NCI-H1436 (cell line): ENCODE data around the gene TRIM13.
A peak's percentile ranks its signal among the peaks of the same experiment; 100 is the strongest.
"Not testable (repeated sequence)": the region's sequence is repeated elsewhere in the genome, so short reads cannot be mapped to it uniquely, and the experiment has no call there.

Experiments
- DNase-seq: peaks from one replicate; lab custom pipeline; 2025; lab: John Stamatoyannopoulos, UW

TRIM13 gene, protein sequence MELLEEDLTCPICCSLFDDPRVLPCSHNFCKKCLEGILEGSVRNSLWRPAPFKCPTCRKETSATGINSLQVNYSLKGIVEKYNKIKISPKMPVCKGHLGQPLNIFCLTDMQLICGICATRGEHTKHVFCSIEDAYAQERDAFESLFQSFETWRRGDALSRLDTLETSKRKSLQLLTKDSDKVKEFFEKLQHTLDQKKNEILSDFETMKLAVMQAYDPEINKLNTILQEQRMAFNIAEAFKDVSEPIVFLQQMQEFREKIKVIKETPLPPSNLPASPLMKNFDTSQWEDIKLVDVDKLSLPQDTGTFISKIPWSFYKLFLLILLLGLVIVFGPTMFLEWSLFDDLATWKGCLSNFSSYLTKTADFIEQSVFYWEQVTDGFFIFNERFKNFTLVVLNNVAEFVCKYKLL

DNA sequence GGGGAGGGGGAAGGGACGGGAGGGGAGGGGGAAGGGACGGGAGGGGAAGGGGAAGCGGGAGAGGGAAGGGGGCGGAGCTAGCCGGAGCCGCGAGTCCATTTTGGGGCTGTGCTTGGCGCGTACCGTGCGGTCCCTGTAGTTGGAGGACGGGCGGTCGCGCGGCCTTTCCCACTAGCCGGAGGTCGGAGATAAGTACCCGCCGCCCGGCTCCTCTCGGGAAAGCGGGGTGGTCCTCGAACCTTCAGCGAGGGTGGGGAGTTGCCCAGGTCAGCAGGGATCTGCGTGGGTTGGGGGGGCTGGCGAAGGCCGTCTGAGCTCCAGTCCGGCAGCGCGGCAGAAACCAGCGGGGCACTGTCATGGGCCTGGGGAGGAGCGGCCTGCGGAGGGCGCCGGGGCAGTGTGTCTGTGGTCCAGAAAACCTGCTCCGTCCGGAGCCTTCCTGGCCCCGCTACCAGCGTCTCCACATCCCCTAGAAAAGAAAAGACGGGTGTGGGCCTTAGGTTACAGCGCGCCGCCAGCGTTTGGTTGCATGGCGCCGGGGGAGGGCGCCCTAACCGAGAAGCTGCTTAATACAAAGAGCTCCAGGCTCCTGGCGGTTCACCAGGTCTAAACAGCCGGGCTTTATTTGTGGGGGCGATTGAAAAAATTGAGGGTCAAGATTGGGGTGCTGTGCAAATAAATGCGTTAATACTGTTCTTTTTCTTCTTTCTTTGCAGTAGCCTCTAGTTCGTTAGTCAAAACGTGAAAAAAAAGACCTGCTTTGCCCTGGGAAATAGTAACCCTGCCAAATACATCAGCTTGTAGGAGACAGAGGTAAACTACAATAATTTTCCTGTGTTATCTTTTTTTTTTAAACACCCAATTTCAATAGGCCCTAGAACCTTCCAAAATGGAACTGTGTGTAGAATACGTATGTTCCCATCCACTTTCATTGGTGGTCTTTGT, at the start of gene TRIM13:
Gene TRIM13 (plus strand): TSS at position 92 of the 945 bp plus-strand sequence. CDS start 14,899 bp downstream, outside the sequence.
- peak; percentile 78 for DNase-seq

DNA sequence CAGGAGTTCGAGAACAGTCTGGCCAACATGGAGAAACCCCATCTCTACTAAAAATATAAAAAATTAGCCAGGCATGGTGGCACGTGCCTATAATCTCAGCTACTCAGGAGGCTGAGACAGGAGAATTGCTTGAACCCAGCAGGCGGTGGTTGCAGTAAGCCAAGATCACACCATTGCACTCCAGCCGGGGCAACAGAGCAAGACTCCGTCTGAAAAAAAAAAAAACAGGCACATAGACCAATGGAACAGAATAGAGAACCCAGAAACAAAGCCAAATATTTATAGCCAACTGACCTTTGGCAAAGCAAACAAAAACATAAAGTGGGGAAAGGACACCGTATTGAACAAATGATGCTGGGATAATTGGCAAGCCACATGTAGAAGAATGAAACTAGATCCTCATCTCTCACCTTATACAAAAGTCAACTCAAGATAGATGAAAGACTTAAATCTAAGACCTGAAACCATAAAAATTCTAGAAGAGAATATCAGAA, 48.0 kb upstream of the TRIM13 start:
- not testable (repeated sequence) for DNase-seq

DNA sequence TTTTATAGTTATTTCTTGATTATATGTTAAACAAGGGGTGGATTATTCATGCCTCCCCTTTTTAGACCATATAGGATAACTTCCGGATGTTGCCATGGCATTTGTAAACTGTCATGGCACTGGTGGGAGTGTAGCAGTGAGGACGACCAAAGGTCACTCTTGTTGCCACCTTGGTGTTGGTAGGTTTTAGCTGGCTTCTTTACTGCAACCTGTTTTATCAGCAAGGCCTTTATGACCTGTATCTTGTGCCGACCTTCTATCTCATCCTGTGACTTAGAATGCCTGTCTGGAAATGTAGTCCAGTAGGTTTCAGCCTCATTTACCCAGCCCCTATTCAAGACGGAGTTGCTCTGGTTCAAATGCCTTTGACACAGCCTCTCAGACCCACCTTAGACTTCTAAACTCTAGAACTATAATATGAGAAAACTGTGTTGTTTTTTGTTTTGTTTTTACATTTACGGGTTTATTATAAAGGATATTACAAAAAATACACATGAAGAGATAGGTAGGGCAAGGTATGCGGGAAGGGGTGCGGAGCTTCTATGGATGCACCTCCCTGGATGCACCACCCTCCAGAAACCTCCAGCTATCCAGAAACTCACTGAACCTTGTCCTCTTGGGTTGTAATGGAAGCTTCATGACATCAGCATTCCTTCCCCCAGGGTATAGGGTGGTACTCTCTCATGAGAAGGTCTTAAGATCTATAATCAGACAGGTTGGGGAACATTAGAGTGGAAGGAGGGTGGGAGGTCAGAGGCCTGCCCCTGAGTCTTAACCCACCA, 44.9 kb upstream of the TRIM13 start:
- DNase-seq: no peak

DNA sequence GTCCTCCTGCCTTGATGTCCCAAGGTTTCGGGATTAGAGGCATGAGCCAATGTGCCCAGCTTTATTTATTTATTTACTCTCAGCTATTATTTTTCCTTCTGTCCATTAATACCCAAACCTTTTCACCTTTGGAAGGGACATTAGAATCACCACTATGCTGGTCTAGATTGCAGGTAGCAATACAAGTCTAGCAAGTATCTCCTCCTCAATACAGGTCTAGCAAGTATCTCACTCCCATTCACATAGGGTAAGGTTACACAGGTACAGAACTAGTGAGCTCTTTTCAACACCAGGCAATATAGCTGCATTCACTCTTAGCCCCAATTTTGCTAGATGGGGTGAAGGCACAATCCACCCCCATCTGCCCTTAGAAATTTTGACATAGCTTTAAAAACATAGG, 43.3 kb upstream of the TRIM13 start:
- DNase-seq: no peak

DNA sequence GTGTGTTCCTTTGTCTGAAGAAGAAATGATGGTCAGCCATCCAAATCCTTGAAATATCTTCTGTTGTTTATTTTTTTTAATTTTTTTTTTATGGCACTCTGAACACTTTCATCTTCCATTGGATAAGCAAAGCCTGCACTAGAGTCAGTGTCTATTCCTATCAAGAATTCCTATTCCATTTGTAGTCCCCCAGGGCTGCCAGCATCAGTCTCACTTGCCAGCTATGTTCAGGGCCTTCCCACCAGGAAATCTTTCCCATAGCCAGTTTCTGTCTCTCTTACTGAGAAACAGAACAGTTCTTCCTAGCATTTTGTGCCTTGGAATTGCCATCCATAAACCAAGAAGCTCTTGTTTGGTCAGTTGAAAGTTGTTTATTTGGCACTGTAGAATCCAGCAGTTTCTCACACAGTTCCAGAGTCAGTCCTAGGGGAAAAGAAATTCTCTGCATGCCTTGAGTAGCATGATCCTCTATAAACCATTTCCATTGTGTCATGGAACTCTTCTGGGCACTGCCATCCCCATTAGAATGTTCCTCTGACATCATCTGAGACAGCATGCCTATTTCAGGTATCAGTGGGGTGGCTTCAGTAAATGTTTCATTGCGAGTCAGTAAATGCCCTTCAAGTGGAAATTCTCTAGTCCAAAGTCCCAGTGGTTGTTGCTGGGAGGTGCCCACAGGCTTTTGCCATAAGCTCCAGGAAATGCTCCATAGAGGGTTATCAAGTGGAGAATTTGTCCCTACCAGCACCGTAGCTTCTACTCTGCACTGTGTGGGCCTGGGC, 42.0 kb upstream of the TRIM13 start:
- DNase-seq: no peak

DNA sequence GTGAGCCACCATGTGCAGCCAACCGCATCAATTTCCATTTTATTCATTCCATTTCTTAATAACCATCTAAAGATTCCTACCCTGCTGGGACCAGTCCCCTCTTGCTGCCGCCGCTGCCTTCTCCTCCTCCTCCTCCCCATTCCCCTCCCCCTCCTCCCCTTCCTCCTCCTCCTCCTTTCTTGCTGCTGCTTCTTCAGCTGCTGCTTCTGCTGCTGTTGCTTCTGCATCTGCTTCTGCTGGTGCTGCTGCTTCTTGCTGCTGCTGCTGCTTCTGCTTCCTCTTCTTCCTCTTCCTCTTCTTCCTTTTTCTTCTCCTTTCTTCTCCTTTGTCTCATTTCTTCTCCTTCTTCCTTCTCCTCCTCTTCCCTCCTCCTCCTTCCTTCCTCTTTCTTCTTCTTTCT, 40.7 kb upstream of the TRIM13 start:
- no peak for DNase-seq

DNA sequence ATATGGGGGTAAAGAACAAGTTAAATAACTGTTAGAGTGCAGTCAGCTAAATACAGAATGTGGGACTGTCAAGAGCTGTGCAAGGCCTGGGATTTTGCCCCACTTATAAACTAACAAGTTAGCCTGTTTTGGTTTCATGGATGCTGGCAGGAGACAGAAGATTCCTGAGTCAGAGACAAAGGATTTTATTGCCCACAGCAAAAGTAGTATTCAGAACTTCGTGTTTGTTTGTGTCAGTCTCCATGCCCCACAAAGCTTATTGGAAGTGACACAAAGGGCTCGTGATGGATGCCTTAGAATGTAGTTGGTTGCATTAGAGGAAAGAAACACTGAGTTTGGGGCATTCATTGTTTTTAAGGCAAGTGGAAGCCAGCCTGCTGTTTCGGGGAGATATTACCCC, 38.5 kb upstream of the TRIM13 start:
- DNase-seq: no peak

DNA sequence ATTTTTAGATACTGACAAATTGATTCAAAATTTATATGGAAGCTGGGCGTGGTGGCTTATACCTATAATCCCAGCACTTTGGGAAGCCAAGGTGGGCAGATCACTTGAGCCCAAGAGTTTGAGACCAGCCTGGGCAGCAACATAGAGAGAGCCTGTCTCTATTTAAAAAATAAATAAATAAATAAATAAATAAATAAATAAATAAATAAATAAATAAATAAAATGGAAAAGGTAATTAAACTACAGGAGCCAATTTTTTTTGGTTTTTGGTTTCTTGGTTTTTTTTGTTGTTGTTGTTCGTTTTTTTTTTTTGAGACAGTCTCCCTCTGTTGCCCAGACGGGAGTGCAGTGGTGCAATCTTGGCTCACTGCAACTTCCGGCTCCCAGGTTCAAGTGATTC, 29.4 kb upstream of the TRIM13 start:
- DNase-seq: no peak

DNA sequence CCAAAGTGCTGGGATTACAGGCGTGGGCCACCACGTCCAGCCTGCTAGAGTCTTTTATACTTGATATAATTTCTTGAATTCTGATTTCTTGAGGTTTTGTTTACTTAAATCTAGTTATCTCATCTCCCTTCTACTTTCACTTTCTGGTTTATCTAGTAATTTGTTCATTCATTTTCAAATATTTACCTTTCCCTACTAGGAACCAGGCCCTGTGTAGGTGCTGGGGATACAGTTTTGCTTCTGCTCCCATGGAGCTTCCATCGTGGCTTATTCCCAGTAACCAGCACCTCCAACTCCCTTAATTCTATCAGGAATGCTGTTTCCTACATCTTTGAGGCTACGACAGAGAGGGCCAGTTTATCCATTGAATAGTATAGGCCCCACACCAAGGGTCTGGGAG, 24.1 kb upstream of the TRIM13 start:
- DNase-seq: no peak

DNA sequence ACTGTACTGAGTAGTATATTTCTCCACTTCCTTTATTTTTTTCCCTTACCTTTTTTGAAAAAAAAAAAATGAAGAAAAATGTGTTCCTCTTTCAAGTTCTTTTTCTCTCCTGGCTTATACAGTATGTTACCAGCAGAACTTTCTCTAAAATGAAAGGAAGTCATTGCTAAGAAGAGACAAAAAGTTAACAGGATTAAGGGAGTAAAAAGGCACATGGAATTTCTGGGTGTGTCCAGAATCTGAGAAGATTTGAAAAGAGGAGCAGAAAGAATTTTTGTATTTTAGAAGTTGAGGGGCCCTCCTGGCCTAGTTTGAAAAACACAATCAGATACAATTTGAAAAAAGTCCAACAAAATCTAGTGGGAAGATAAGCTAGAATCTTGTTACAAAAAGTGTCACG, 21.0 kb upstream of the TRIM13 start:
- DNase-seq: no peak

DNA sequence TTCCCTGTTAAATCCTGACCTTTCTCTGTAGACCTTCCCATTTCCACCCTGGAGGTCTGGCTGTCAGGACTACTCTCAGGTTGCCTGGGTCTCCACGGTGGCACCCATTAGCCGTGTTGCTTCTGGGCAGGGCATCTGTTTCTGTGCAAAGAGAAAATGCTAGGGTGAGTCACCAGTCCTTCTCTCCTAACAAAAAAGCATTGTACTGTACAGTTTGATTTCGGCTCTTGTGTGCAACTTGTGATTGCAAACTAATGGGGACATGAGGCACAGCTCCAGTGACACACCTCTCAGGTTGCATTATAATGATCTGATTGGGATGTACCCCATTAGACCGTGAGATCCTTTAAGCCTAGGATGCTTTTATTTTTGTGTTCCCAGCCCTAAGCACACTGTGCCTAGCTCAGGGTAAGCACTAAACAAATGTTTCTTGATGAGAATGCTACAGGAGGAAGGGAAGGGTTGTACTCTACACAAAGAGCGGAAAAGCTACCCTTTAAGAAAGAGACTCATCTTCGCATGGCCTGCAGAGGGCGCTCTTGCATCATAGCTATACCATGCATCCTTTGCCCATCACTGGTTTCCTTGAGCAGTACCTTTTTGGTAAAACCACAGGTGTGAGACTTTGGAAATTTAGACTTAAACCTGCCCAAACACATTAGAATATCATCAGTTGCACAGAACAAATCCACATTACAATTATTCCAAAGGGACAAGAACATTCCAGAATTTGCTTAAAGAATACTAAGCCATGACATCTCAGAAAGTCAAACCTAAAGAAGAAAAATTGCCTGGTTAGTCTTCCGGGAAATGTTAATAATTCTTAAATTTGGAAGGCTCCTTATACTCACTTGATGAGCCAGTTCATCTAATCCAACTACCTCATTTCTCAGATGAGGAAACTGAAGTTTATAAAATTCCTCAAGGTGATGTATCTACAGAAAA, 20.3 kb upstream of the TRIM13 start:
- peak; percentile 52 for DNase-seq

DNA sequence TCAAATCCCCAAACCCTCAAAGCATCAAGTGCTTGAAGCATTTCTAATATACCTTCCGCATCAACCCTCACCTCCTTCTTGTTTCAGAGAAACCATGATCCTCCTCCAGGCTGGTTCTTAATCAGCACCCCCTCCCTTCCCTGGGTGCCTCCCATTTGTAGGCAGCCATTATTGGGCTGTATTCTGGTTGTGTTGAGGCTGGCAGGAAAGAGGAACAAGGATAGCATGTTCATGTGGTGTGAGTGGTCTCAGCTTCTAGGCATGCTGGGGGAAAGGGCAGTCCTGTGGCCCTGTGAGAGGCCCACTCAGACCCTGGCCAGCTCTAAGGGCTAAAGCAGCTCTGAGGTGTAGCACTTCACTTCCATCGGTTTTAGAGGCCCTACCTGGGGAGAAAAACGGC, 18.9 kb upstream of the TRIM13 start:
- DNase-seq: no peak

DNA sequence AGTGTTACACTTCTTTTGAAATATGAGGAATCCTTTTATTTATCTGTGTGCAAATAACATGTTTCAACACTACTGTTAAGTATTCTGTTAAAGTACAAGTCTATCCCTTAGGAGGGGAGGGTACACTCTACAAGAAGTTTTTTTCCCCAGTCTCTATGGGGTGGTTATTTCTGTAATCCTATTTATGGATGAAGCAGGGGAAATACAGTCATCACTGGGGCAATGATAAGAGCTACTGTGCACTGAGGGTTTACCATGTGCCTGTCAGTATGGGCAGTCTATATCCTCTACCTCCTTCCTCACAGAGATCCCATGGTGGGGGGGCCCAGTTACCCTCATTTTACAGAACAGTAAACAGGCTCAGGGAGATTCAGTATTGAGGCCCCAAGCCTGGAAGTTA, 16.6 kb upstream of the TRIM13 start:
- DNase-seq: no peak

DNA sequence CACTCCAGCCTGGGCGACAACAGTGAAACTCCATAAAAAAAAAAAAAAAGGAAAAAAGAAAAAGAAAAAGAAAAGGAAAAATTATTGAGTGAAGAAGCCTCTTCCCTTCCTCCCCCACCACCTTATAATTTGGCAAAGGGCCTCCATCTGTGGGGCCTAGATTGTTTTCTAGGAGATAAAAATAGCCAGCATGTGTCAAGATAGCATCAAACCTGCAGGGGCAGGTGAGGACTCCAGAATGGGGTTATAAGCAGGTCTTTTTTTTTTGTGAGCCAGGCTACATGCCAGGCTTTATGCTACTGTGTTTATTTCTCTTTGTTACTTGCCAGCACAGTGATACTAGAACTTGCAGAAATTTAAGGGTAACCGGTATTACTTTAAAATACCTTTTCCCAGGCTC, 11.7 kb upstream of the TRIM13 start:
- DNase-seq: no peak

DNA sequence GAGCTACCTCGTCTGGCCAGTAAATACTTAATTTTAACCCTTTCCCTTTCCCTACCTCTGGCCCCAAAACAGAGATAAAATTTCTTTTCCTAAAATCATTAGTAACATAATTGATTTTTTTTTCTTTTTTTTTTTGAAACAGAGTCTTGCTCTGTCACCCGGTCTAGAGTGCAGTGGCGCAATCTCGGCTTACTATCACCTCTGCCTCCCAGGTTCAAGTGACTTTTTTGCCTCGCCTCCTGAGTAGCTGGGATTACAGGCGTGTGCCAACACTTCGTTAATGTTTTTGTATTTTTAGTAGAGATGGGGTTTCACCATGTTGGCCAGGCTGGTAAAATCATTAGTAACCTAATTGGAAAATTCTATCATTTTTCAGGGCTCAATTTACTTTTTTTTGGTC, 10.4 kb upstream of the TRIM13 start:
- no peak for DNase-seq

DNA sequence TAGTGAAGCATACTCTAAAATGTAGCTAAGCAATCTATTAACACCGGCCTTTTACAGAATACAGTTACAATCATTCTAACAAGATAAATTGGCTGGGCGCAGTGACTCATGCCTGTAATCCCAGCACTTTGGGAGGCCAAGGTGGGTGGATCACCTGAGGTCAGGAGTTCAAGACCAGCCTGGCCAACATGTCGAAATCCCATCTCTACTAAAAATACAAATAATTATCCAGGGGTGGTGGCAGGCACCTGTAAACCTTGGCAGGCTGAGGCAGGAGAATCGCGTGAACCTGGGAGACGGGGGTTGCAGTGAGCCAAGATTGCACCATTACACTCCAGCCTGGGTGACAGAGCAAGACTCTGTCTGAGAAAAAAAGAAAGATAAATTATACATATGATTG, 6.2 kb upstream of the TRIM13 start:
- not testable (repeated sequence) for DNase-seq

DNA sequence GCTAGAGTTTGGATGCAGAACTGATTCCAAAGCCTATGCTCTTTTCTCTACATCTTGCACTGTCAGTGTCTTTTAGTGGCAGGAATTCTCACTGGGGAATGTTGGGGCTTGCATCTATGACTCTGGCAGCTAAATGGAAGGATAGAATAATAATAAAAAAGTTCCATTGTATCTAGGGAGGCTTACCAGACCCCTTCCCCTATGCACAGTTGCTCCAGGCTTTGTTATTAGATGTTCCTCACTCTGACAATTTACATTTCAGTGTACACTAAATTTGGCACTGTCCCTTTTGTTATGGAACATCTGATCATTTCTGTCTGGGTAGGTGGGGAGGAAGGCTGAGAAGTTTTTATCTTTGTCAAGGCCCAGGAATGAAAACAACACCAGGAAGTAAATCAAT, 3.7 kb upstream of the TRIM13 start:
- DNase-seq: no peak

DNA sequence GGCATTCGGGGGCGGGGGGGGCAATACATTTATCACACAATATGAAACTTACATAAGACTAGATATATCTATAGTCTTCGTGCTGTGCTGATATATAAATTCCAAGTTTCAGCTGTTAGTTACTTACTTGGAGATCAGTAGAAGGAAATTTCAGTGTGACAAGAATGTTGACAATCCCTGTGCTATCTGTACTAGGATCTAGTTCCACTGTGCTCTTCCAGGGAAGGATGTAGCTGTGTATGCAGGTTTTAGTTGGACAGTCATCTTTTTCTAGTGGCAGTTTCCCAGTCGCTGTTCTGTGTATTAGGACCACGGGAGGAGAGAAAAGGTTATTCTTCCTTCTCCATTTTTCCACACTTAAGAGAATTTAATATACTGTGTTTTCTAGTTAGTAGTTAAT, 3.2 kb upstream of the TRIM13 start:
- DNase-seq: no peak

DNA sequence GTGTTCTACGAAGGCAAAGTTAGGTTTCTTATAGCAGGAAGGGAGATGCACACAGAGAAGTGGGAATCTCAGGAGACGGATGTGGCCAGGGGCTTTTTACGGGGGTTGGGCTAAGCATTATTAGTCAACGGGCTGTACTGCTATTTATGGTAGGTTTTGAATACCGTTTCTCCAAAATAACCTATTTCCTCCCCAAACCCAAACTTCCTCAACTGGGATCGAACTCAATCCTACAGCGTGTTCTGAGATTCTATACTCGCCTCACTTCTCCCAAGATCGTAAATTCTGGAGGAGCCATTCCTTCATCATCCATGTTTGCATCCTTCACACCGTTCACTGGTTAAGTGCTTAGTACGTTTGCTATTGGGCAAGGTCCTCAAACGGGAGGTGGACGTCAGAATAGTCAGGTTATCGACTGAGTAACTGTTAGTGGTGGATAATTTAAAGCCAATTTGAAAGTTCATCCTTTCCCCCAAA, 1.2 kb upstream of the TRIM13 start:
- DNase-seq: no peak
